SK-N-SH (cell line): Measurements from ENCODE around the gene AP1S3. TPM values are rescaled to one million over a fixed set of nuclear protein-coding genes. Genes with fewer than 3 reads are reported as not detected.

Experiments
- CTCF ChIA-PET: fragments of 300-600, 350-600 bp; formaldehyde crosslinking; extraction: SDS; loops from one replicate; lab custom pipeline; 2021; lab: Yijun Ruan, JAX
- POLR2A ChIA-PET: fragments of 350-600 bp; sonication (Branson Sonifier 250); formaldehyde crosslinking; extraction: SDS; loops from one replicate; lab custom pipeline; 2020; ENCODE audit warnings: antibody characterized with exemption, inconsistent platforms; lab: Yijun Ruan, JAX
- DNase-seq: peaks from one replicate; pipeline ENCODE4 v3.0.0; 2012
- H2AFZ ChIP-seq: fragments of 200-600 bp; sonication (generic); 2 replicates; pipeline ENCODE4 v1.8.1; 2016; ENCODE audit warnings: antibody characterized with exemption, mild to moderate bottlenecking, low read depth
- H3F3A ChIP-seq: fragments of 200-600 bp; sonication (generic); replicated peaks from 2 replicates; pipeline ENCODE3; 2016; ENCODE audit warnings: antibody characterized with exemption, mild to moderate bottlenecking; ENCODE audit not compliant: insufficient read depth
- H3K27ac ChIP-seq, 2 experiments: fragments of 200-500 bp in 1 of 2; fragments of 200-600 bp in 1 of 2; sonication (Bioruptor generic) in 1 of 2; sonication (generic), shearing (Covaris generic) in 1 of 2; 2 replicates each; pipeline versions ENCODE4 v1.5.1 to v1.6.1; 2014 to 2016; ENCODE audit warnings: low read depth in 2 of 2, inconsistent platforms in 1 of 2, low read length in 1 of 2, mild to moderate bottlenecking in 1 of 2, mixed read lengths in 1 of 2
- H3K27me3 ChIP-seq: fragments of 200-600 bp; sonication (generic), shearing (Covaris generic); 2 replicates; pipeline ENCODE4 v1.6.1; 2016; ENCODE audit warnings: mixed run types; ENCODE audit not compliant: insufficient read depth
- H3K36me3 ChIP-seq, 2 experiments: fragments of 200-500 bp in 1 of 2; fragments of 200-600 bp in 1 of 2; sonication (Bioruptor generic) in 1 of 2; sonication (generic) in 1 of 2; replicated peaks in 1 of 2; 2 replicates each; pipeline versions ENCODE3 to v1.5.1; 2014 to 2016; ENCODE audit warnings: low read length in 1 of 2, mild to moderate bottlenecking in 1 of 2; ENCODE audit not compliant: insufficient read depth in 2 of 2, control insufficient read depth in 1 of 2
- H3K4me1 ChIP-seq, 2 experiments: fragments of 200-500 bp in 1 of 2; fragments of 200-600 bp in 1 of 2; sonication (Bioruptor generic) in 1 of 2; sonication (generic), shearing (Covaris generic) in 1 of 2; 2 replicates each; pipeline versions ENCODE4 v1.5.1 to v1.6.1; 2014 to 2016; ENCODE audit warnings: low read depth in 1 of 2, low read length in 1 of 2, mixed run types in 1 of 2; ENCODE audit not compliant: insufficient read depth in 2 of 2, control insufficient read depth in 1 of 2
- H3K4me2 ChIP-seq: fragments of 200-600 bp; sonication (generic), shearing (Covaris generic); 2 replicates; pipeline ENCODE4 v1.6.1; 2017; ENCODE audit warnings: mixed run types
- H3K4me3 ChIP-seq, 2 experiments: fragments of 200-500 bp in 1 of 2; fragments of 200-600 bp in 1 of 2; sonication (Bioruptor generic) in 1 of 2; sonication (generic), shearing (Covaris generic) in 1 of 2; 2 replicates each; pipeline versions ENCODE4 v1.5.1 to v1.8.1; 2014 to 2016; ENCODE audit warnings: low read depth in 2 of 2, inconsistent platforms in 1 of 2, low read length in 1 of 2, mild to moderate bottlenecking in 1 of 2, mixed read lengths in 1 of 2, moderate library complexity in 1 of 2
- H3K79me2 ChIP-seq: fragments of 200-600 bp; sonication (generic); 2 replicates; pipeline ENCODE4 v1.8.1; 2017; ENCODE audit warnings: mild to moderate bottlenecking; ENCODE audit not compliant: insufficient read depth
- H3K9ac ChIP-seq: fragments of 200-600 bp; sonication (generic); 2 replicates; pipeline ENCODE4 v1.6.1; 2017; ENCODE audit warnings: mixed run types
- H3K9me2 ChIP-seq: fragments of 200-600 bp; sonication (generic); 2 replicates; pipeline ENCODE4 v1.6.1; 2017; ENCODE audit warnings: mixed run types
- H3K9me3 ChIP-seq: fragments of 200-600 bp; sonication (generic); 2 replicates; pipeline ENCODE4 v1.6.1; 2017; ENCODE audit warnings: mixed run types, mild to moderate bottlenecking, moderate library complexity
- H4K20me1 ChIP-seq: fragments of 200-600 bp; sonication (generic); 2 replicates; pipeline ENCODE4 v1.6.1; 2017; ENCODE audit warnings: mild to moderate bottlenecking, mixed run types; ENCODE audit not compliant: insufficient read depth
- EP300 ChIP-seq, 2 experiments: IDR thresholded peaks; 2 replicates each; pipeline versions ENCODE4 v1.4.0 to v1.6.1; 2012; ENCODE audit warnings: borderline replicate concordance in 1 of 2, low read depth in 1 of 2, low read length in 1 of 2
- GABPA ChIP-seq: IDR thresholded peaks from 2 replicates; pipeline ENCODE4 v1.4.0; 2012; ENCODE audit warnings: low read depth, mild to moderate bottlenecking
- GATA2 ChIP-seq: sonication (generic); formaldehyde crosslinking; IDR thresholded peaks from 2 replicates; pipeline ENCODE4 v1.5.0; 2020; ENCODE audit warnings: mild to moderate bottlenecking, missing genetic modification reagents
- IRF3 ChIP-seq: fragments of 150-350 bp; IDR thresholded peaks from 2 replicates; pipeline ENCODE4 v1.6.1; 2016; ENCODE audit warnings: mild to moderate bottlenecking, low read depth, low read length
- MAX ChIP-seq: IDR thresholded peaks from 2 replicates; pipeline ENCODE4 v1.4.0; 2012; ENCODE audit warnings: low read depth
- MEF2A ChIP-seq: IDR thresholded peaks from 2 replicates; pipeline ENCODE4 v1.4.0; 2012; ENCODE audit warnings: low read depth, borderline replicate concordance
- MXI1 ChIP-seq: IDR thresholded peaks from 2 replicates; pipeline ENCODE4 v1.6.1; 2012; ENCODE audit warnings: mild to moderate bottlenecking, low read depth, low read length, improper control_type of control experiment
- NFIC ChIP-seq: IDR thresholded peaks from 2 replicates; pipeline ENCODE4 v1.4.0; 2012; ENCODE audit warnings: borderline replicate concordance
- NRF1 ChIP-seq: IDR thresholded peaks from 2 replicates; pipeline ENCODE4 v1.6.1; 2012; ENCODE audit warnings: low read depth, mild to moderate bottlenecking, low read length
- PBX3 ChIP-seq: IDR thresholded peaks from 2 replicates; pipeline ENCODE4; 2012
- POLR2AphosphoS5 ChIP-seq: IDR thresholded peaks from 2 replicates; pipeline ENCODE4 v1.6.1; 2012; ENCODE audit warnings: low read depth, low read length
- REST ChIP-seq: IDR thresholded peaks from 2 replicates; pipeline ENCODE4 v1.6.1; 2012; ENCODE audit warnings: mild to moderate bottlenecking, low read depth, low read length, moderate library complexity
- RXRA ChIP-seq: IDR thresholded peaks from 2 replicates; pipeline ENCODE4 v1.4.0; 2012; ENCODE audit warnings: low read depth, mild to moderate bottlenecking, borderline replicate concordance
- SMC3 ChIP-seq: IDR thresholded peaks from 2 replicates; pipeline ENCODE4 v1.6.1; 2012; ENCODE audit warnings: low read depth, low read length, improper control_type of control experiment
- TAF1 ChIP-seq: IDR thresholded peaks from 2 replicates; pipeline ENCODE4 v1.6.1; 2012; ENCODE audit warnings: low read depth, mild to moderate bottlenecking, low read length, moderate library complexity, borderline replicate concordance
- TEAD4 ChIP-seq: IDR thresholded peaks from 2 replicates; pipeline ENCODE4 v1.4.0; 2012; ENCODE audit warnings: mild to moderate bottlenecking, borderline replicate concordance; ENCODE audit not compliant: insufficient read depth
- ZBTB33 ChIP-seq: IDR thresholded peaks from 2 replicates; pipeline ENCODE4 v1.4.0; 2012; ENCODE audit warnings: low read depth, borderline replicate concordance
- WGBS: methylation state at CpG from one replicate; pipeline ENCODE4 v1.1.6; 2017; ENCODE audit warnings: low lambda C conversion rate; 5-methylcytosine and 5-hydroxymethylcytosine counted together
- polyA plus RNA-seq, 3 experiments: library from polyadenylated mRNA; depleted of rRNA; stranded (reverse); fragments of >200 nt; gene quantifications; 2 replicates each; pipeline ENCODE4 v1.2.3, GENCODE V29; 2012

The AP1S3 gene
- polyA plus RNA-seq, 1 of the 3 experiments (the other 2 are of a cell fraction): 4.8 TPM

GRCh38 chr2:223829128-223829527 lies 8.3 kb downstream of the AP1S3 start:
- Histone ChIP-seq H3K4me3 (no peak overlapping the region), H3K27ac (no peak overlapping the region), H3K9me2 (no peaks in the 10 kb centered on the region), H4K20me1 (no peaks in the 10 kb centered on the region), H3K4me2 (no peak overlapping the region), H3K27me3 (no peaks in the 10 kb centered on the region), H3K36me3 (no peaks in the 10 kb centered on the region), H3K9me3 (no peaks in the 10 kb centered on the region), H2AFZ (no peak overlapping the region), H3K4me1 (peaks cover 0 to 6% of the 10 kb centered on the region in 2 experiments; a peak in 1 of 4 replicates), H3F3A (no peaks in the 10 kb centered on the region), H3K79me2 (no peaks in the 10 kb centered on the region; the same call in 1 of the 2 replicates), H3K9ac (no peak overlapping the region)
- POLR2A ChIA-PET: no interaction called here
- CTCF ChIA-PET: interaction anchor here (1.3 kb wide), 1 partner anchor 141 kb away, joined by 5 read pairs; no protein-coding TSS in a partner anchor
- WGBS: 86% methylated on average over 5 of the region's 5 CpGs
- no peak for TF ChIP-seq IRF3
- TF ChIP-seq EP300 (IDR thresholded peaks at IDR 0.05; ENCODE audit: borderline replicate concordance in 1 of 2, low read depth in 1 of 2, low read length in 1 of 2): no peak
- TF ChIP-seq PBX3: no peak
- TF ChIP-seq RXRA: no peak
- no peak for TF ChIP-seq POLR2AphosphoS5
- TF ChIP-seq MXI1: no peak
- TF ChIP-seq GABPA: no peak
- no peak for TF ChIP-seq NRF1
- TF ChIP-seq MAX: no peak
- TF ChIP-seq REST: no peak
- TF ChIP-seq TEAD4: no peak
- TF ChIP-seq TAF1: no peak
- TF ChIP-seq ZBTB33: no peak
- no peak for TF ChIP-seq GATA2 (CRISPR knock-in tag)
- no peak for TF ChIP-seq SMC3
- no peak for TF ChIP-seq NFIC
- TF ChIP-seq MEF2A: no peak
- no peak for DNase-seq
